ENCODE measurements around the gene TAF1C. TPM values are rescaled to one million over a fixed set of nuclear protein-coding genes. Genes with fewer than 3 reads are reported as not detected.

The TAF1C gene
- total RNA-seq, 1 donor from 2014 or later = 44.5 TPM

DNA sequence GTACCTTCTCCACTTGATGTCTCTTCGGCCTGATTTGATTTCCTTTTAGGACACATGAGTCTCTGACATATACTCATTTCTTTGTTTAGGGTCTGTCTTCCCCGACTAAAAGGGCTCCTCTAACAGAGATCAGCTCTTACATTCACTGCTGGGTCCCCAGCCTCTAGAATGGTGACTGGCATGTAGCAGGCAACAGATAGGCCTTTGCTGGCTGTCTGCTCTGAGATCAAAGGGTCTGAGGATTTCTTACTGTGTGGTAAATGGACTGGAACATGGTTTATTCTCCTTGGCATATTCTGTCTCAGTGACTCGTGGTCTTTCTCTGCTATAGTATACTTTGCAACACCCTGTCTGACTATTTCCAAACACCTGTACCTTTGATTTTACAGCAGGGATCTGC lies 25.1 kb downstream of the TAF1C start:
- no peak for DNase-seq (ENCODE audit: low spot score)

DNA sequence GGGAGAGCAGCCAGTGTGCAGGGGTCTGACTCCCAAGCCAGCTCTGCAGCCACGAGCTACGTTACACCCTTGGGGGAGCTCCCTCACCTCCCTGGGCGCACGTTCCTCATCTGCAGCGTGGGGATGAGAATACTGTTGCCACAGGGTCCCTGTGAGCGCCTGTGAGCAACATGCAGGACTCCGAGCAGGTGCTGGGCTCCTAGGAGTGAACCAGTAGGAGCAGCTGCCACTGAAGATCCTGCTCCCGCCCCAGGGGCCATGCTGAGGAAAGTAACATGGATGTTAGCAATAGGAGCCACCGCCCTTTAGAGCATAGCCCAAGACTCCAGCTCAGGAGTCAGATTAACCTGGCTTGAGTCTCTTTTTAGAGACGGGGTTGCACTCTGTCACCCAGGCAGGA lies 25.8 kb downstream of the TAF1C start:
- no peak for DNase-seq (ENCODE audit: low spot score)

GRCh38 chr16:84159800-84160199 lies 27.1 kb downstream of the TAF1C start:
- DNase-seq (ENCODE audit: low spot score) = no peak

DNA sequence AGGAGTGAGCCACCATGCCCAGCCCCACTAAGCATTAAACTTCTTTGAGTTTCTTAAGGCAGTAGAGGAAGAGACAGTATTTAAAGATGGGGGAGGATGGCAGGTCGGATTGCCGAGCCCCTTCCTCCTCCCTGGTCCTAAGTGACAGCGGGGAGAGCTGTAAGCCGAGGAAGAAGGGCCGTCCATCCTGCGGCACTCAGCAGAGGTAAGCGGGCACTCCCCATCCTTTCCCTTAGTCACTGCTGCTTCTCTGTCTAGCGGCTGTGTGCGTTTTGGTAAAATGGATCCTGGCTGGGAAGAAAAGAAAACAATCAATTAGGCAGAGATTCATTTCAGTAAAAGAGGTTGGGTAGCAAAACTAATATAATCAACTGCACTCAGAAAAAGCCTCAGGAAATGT lies 27.9 kb downstream of the TAF1C start:
- DNase-seq (ENCODE audit: low spot score) = no peak

DNA sequence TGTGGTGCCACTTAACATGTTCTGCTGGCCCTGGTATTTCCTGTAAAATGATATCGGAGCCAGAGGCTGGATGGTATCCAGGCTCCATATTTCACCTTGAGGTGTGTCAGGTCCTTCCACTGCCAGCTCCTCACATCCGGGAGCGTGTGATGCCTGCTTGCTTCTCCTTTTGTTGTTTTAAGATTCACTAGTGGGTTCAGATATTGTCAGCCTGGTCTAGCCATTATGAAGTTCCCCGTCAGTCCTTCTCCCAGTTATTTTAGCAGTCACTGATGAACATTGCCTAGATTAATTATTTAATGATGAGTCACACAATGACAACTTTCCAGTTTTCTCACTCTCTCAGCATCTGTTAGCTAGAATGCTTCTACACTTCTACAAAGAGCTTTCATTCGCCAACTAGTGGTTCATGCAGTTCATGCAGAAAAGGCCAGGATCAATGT lies 30.5 kb downstream of the TAF1C start:
- DNase-seq (ENCODE audit: low spot score) = no peak

- DNase-seq (ENCODE audit: low spot score) = no peak
Observed at GRCh38 chr16:84155771-84156170, 31.1 kb downstream of the TAF1C start.

DNA sequence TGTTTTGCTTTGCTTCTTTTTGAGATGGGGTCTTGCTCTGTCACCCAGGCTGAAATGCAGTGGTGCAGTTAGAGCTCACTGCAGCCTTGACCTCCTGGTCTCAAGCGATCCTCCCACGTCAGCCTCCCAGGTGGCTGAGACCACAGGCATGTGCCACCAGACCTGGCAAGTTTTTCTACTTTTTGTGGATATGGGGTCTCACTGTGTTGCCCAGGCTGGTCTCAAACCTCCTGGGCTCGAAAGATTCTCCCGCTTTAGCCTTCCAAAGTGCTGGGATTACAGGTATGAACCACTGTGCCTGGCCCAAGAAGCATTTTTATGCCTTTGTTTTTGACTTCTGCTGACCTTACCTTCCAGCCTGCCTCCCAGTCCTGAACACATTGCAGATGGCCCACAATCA lies 31.6 kb downstream of the TAF1C start:
- DNase-seq (ENCODE audit: low spot score) = no peak

- no peak for DNase-seq (ENCODE audit: low spot score)
Observed at GRCh38 chr16:84153660-84154214, 33.1 kb downstream of the TAF1C start.

DNA sequence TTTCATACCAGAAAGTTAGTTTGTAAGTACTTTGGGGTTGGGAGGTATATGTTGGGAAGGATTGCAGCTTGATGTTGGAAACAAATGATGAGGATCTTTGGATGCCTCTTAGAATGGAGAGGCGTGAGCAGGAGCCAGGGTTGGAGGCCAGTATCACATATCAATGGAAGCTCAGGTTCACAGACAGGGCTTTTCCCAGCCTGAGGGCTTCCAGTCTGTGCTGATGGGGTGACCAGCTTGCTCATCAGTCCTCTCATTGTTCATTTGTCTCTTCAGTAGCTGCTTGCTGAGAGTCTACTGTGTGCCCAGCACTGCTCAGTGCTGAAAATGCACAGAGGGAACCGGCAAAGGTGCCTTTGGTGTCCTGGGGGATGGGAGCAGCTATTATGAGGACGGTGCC lies 35.9 kb downstream of the TAF1C start:
- DNase-seq (ENCODE audit: low spot score) = no peak

DNA sequence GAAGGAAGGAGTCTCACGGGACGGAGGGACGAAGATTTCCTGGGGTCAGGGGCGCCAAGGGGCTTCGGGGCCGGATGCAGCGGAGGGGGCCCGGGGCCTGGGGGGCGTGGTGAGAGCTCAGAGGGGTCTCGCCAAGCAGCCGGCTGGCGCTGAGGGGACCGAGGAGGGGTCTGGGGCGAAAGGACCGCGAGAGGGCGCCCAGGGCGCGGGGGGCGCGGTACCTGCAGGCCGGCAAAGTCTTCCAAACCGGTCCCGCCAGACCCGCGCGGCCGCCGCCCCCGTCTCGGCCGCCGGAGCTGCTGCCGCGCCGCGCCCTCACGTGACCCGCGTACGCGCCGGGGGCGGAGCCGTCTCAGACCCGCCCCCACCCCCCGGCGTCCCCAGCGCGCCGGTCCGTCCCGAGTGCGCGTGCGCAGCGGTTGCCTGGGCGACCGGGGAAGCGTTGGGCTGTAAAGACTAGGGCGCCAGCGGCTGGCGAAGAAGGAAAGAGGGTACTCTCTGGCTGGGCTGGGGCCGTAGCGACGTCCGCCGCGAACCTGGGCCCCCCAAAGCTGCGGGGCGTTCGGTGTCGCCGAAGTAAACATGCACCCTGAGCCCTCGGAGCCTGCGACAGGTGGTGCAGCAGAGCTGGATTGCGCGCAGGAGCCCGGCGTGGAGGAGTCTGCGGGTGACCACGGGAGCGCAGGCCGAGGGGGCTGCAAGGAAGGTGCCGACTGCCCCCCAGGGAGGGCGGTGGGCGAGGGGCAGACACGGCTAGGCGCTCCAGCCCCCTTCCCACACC lies 41.8 kb downstream of the TAF1C start, which contains the start of the genes DNAAF1 and HSDL1:
TSS of gene DNAAF1 (plus strand) at position 450 of the 781 bp plus-strand sequence. CDS start at position 583, 133 bp downstream.
TSS of gene HSDL1 (minus strand) at position 319 of the 781 bp plus-strand sequence. CDS start 13,856 bp downstream, outside the sequence.
- peak; percentile 98 for DNase-seq (ENCODE audit: low spot score)

DNA sequence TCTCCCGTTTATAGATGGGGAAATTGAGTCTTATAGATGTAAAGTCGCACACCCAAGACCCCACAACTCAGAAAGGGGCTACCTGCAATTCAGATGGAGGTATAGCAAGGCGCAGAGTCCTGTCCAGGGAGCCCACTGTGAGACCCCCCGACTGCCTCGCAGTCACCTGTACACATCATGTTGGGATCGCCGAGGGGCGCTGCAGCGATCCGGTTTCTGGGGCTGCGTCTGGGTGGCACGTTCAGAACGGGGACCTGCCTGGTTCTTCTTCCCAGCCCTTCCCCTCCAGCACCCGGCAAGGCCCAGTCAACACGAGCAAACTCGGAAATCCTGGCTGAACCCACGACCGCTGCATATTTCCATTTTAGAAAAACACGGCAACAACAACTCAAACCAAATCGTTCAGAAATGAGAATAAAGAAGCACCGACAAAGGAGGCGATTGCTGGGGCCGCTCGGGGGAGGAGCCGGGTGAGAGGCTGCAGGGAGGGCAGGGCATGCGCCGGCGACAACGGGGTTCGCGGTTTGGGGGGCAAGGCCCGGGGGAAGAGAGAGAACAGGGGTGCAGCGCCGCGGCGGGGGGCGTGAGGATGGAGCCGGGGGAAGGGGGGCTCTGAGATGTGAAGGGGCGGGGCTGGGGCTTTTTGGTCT lies 42.5 kb downstream of the TAF1C start:
- DNase-seq (ENCODE audit: low spot score) = no peak

- no peak for DNase-seq (ENCODE audit: low spot score)
Observed at GRCh38 chr16:84143784-84144199, 43.1 kb downstream of the TAF1C start.

DNA sequence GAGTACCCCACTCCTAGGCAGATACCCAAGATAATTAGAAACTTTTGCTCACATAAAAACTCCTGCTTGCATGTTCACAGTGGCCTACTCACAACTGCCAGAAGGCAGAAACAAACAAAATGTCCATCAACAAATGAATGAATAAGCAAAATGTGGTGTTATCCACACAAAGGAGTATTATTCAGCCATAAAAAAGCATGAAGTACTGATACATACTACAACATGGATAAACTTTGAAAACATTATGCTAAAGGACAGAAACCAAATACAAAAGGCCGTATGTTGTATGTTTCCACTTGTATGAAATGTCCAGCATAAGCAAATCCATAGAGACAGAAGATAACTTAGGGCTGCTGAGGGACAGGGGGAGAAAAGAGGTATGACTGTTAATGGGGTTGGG lies 43.8 kb downstream of the TAF1C start:
- DNase-seq (ENCODE audit: low spot score) = no peak

- no peak for DNase-seq (ENCODE audit: low spot score)
Observed at GRCh38 chr16:84141143-84141670, 45.6 kb downstream of the TAF1C start.

DNA sequence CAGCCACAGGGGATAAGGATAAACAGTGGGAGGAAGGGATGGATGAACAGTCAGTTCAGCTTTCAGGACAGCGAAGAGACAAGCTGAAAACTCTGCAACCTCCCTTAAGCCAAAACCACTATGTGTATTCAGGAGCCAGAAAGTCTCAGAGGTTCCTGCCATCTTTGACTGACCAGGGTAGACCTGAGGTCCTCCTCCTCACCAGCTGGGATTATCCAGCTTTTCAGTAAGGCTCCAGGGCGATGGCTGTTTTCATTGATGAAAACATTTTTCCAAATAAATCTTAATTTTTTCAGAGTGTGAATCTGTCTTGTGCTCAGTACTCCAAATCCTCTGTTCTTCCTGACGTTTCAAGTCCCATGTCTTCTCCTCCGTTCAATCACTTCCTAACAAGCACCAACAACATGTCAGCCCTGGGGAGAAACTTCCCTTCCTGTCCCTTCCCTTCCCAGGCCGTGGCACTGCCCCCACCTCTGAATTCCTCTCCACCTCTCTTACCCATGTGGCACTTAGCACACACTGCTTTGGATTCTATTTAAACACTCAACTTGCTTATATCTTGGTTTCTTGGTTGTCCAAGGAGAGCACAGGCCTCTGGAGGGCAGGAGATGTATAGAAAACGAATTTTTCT lies 47.1 kb downstream of the TAF1C start:
- no peak for DNase-seq (ENCODE audit: low spot score)

GRCh38 chr16:84138824-84139627 lies 47.8 kb downstream of the TAF1C start:
- DNase-seq (ENCODE audit: low spot score) = no peak

DNA sequence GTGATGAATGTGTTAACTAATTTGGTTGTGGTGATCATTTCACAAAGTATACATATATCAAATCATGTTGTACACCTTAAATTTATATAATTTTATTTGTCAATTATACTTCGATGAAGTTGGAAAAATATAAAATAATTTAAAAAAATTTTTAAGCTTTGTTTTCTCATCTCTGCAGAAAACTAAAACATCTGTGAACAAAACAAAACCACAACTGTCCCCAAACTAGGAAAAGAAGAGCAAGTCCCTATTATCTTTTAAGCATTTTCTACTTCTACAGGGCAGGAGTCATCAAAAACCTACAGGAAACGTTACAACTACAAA lies 48.4 kb downstream of the TAF1C start:
- DNase-seq (ENCODE audit: low spot score) = no peak

DNA sequence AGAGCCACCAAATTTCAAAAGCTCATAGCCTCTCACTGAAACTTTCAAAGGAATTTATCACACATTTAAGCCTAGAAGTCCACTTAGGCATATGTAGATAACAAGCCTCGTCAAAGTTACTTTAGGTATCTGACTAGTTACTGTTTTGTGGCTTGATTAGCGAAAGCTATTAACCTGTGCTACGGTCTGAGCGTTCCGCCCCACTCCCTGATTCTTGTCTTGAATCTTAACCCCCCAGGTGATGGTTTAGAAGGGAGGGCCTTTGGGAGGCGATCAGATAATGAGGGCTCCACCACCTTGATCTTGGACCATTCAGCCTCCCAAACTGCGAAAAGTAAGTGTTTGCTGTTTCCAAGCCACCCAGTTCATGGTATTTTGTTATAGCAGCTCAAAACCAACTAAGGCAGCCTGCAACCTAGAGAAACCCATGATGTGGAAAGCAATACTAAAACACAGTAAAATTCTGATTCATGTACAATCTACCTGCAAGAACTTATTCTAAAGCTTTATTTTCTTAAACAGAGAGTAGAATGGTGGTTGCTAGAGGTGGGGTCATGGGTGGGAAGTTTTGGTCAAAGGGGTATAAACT lies 49.0 kb downstream of the TAF1C start:
- no peak for DNase-seq (ENCODE audit: low spot score)

- no peak for DNase-seq (ENCODE audit: low spot score)
Observed at GRCh38 chr16:84137287-84137686, 49.6 kb downstream of the TAF1C start.

DNA sequence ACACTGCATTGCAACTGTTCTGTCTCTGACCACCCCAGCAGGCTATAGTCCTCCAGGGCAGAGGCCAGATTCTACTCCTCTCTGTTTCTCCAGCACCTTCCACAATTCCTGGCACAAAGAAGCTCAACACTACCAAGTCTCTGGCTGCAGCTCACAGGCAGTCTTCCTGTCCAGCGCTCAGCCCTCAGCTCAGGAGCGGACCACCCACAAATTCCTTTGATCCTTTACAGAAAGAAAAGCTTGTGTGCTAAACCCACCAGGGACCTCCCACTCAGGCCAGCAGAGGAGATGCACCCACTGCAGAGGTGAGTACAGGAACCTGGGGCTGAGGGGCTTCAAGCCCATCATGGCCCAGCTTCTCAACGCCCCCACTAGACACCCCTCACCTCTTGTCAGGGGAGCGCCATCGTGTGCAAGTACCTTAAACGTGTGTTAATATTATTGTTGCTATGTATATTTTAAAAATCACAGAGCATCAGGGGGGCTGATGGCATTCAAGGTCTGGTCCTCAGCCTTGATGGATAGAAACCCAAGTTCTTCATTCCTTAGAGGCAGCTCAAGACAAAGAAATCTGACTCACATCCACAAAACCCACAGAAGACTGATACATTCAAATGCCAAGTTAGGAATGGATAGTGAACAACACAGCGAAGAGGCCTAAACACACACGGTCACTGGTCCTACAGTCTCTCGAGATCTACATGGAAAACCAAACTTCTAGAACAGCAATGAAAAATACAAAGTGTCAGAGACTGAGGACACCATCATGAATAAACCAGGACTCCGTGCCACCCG lies 50.3 kb downstream of the TAF1C start:
- no peak for DNase-seq (ENCODE audit: low spot score)
